HL-60 (cell line): ENCODE results near the gene GALNT17.

Source experiments
- POLR2AphosphoS5 ChIP-seq: IDR thresholded peaks from 2 replicates; pipeline ENCODE4 v1.6.1; 2012; ENCODE audit warnings: low read depth
- TF ChIP-seq, protein P1 (sequence below): IDR thresholded peaks from one replicate; pipeline ENCODE4 v1.5.1; 2011; ENCODE audit warnings: low read length, control low read depth, inconsistent platforms; ENCODE audit not compliant: insufficient read depth
- TF ChIP-seq, protein P2 (sequence below): IDR thresholded peaks from 2 replicates; pipeline ENCODE4 v1.6.1; 2012; ENCODE audit warnings: low read depth; ENCODE audit not compliant: insufficient replicate concordance

DNA sequence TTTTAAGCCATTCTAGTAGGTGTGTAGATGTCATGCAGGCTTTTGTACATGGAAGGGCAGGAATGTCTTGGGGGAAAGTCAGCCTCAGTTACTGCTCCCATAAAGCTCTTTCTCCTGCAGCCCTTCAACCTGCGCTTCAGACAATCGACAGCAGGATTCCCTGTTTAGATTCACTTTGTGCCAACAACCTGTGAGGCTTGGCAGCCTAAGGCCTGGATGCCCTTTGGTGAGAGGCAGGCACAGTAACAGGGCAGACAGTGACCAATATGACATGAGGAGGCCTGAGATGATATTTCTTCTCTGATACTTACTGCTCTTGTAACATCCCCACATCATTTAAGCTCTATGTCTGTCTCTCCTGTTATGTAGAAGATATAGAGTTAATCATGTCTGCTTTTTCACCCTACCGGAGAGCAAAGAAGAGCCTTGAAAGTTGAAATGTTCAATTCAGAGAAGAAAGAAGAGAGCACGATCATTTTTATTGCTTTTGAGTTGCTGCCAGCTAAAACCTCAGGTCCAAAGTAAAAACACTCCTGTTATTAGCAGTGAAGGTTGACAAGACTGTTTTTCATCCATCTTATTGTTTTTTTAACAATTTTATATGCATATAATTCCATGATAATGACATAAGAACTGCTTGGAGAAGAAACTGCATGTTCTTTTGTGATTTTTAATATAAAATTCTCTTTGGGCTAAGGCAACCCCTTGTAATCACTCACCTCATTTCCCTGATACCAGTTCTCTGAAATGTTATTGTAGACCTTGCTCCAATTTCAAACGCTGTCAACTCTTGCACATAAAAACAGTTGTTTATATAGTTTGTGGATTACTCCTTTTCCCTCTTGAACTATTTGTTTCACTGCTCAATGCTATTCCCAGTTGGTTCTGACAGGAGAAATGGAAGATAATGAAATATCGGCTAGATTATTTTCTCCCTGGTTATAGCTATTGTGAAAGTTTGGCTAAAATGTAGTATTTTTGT lies 140.9 kb downstream of the GALNT17 start:
- TF ChIP-seq, protein P1, sequence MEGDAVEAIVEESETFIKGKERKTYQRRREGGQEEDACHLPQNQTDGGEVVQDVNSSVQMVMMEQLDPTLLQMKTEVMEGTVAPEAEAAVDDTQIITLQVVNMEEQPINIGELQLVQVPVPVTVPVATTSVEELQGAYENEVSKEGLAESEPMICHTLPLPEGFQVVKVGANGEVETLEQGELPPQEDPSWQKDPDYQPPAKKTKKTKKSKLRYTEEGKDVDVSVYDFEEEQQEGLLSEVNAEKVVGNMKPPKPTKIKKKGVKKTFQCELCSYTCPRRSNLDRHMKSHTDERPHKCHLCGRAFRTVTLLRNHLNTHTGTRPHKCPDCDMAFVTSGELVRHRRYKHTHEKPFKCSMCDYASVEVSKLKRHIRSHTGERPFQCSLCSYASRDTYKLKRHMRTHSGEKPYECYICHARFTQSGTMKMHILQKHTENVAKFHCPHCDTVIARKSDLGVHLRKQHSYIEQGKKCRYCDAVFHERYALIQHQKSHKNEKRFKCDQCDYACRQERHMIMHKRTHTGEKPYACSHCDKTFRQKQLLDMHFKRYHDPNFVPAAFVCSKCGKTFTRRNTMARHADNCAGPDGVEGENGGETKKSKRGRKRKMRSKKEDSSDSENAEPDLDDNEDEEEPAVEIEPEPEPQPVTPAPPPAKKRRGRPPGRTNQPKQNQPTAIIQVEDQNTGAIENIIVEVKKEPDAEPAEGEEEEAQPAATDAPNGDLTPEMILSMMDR = no peak
- no peak for TF ChIP-seq POLR2AphosphoS5
- TF ChIP-seq, protein P2, sequence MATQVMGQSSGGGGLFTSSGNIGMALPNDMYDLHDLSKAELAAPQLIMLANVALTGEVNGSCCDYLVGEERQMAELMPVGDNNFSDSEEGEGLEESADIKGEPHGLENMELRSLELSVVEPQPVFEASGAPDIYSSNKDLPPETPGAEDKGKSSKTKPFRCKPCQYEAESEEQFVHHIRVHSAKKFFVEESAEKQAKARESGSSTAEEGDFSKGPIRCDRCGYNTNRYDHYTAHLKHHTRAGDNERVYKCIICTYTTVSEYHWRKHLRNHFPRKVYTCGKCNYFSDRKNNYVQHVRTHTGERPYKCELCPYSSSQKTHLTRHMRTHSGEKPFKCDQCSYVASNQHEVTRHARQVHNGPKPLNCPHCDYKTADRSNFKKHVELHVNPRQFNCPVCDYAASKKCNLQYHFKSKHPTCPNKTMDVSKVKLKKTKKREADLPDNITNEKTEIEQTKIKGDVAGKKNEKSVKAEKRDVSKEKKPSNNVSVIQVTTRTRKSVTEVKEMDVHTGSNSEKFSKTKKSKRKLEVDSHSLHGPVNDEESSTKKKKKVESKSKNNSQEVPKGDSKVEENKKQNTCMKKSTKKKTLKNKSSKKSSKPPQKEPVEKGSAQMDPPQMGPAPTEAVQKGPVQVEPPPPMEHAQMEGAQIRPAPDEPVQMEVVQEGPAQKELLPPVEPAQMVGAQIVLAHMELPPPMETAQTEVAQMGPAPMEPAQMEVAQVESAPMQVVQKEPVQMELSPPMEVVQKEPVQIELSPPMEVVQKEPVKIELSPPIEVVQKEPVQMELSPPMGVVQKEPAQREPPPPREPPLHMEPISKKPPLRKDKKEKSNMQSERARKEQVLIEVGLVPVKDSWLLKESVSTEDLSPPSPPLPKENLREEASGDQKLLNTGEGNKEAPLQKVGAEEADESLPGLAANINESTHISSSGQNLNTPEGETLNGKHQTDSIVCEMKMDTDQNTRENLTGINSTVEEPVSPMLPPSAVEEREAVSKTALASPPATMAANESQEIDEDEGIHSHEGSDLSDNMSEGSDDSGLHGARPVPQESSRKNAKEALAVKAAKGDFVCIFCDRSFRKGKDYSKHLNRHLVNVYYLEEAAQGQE = no peak
